HS-27A (cell line): ENCODE measurements around the gene CACNG8.

Experiments used
- DNase-seq: peaks from one replicate; pipeline ENCODE4 v3.0.0-alpha.2; 2012; ENCODE audit warnings: low read depth, missing footprints

CACNG8 gene

GRCh38 chr19:53961523-53962356 lies 997 bp upstream of the CACNG8 start:
- DNase-seq: no peak

- DNase-seq: no peak
These were observed 2.4 kb downstream of the CACNG8 start for GRCh38 chr19:53965091-53965490.

- DNase-seq: no peak
These were observed 4.2 kb downstream of the CACNG8 start for GRCh38 chr19:53966931-53967330.

GRCh38 chr19:53969366-53969765 lies 6.6 kb downstream of the CACNG8 start:
- no peak for DNase-seq

- DNase-seq: no peak
These were observed 8.9 kb downstream of the CACNG8 start for GRCh38 chr19:53971673-53972072.

- peak; percentile 75 for DNase-seq
These were observed 14.8 kb downstream of the CACNG8 start for GRCh38 chr19:53977429-53977990.

- DNase-seq: no peak
These were observed 15.4 kb downstream of the CACNG8 start for GRCh38 chr19:53977991-53978731.

GRCh38 chr19:53978975-53979801 lies 16.5 kb downstream of the CACNG8 start:
- DNase-seq: no peak

GRCh38 chr19:53980539-53981375 lies 18.0 kb downstream of the CACNG8 start:
- peak; percentile 70 for DNase-seq

- no peak for DNase-seq
These were observed 18.7 kb downstream of the CACNG8 start for GRCh38 chr19:53981376-53981951.

- DNase-seq: no peak
These were observed 19.3 kb downstream of the CACNG8 start for GRCh38 chr19:53982001-53982451.

- no peak for DNase-seq
These were observed 19.9 kb downstream of the CACNG8 start for GRCh38 chr19:53982611-53983010.

GRCh38 chr19:53983457-53984289 lies 20.9 kb downstream of the CACNG8 start:
- DNase-seq: no peak

GRCh38 chr19:53985863-53986262 lies 23.1 kb downstream of the CACNG8 start:
- no peak for DNase-seq

GRCh38 chr19:53988981-53989380 lies 26.2 kb downstream of the CACNG8 start:
- DNase-seq: no peak

- no peak for DNase-seq
These were observed 27.1 kb downstream of the CACNG8 start for GRCh38 chr19:53989600-53990533.

- DNase-seq: no peak
These were observed 28.7 kb downstream of the CACNG8 start, which contains the start of gene CACNG6 for GRCh38 chr19:53991224-53992113. CACNG6 (plus strand) TSS chr19:53991637; CDS start chr19:53992878, 1,241 bp downstream.
